HG03378 (cell line): ENCODE results near the gene NHERF2.

Experiments used
- ATAC-seq: cut with Tn5 transposase; IDR thresholded peaks from one replicate; pipeline ENCODE4 v1.9.1; 2021; ENCODE audit warnings: mild to moderate bottlenecking, moderate library complexity; ENCODE audit not compliant: unreplicated experiment

NHERF2 gene

GRCh38 chr16:2056681-2057407, 30.1 kb downstream of the NHERF2 start:
- ATAC-seq = no peak

- ATAC-seq = no peak
Observed at GRCh38 chr16:2057438-2057837, 30.7 kb downstream of the NHERF2 start.

DNA sequence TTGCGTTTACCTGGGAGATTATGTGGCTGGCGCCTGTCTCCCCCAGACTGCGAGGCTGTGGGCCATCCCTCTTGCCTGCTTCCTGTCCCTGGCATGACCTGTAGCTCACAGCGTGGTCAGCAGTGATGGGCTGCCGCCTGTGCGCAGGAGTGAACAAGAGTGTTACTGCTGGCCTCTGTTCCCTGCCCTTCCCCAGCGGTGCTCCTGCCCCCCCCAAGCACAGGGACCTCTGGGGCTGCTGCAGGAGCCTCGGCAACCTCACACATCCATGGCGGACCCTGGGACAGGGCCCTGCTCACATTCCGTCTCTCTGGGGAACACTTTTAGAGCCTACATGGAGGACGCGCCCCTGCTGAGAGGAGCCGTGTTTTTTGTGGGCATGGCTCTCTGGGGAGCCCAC, 31.7 kb downstream of the NHERF2 start:
- ATAC-seq = no peak

GRCh38 chr16:2058872-2059271, 32.2 kb downstream of the NHERF2 start:
- no peak for ATAC-seq

- no peak for ATAC-seq
Observed at GRCh38 chr16:2060346-2060745, 33.6 kb downstream of the NHERF2 start.

GRCh38 chr16:2061023-2061422, 34.3 kb downstream of the NHERF2 start:
- ATAC-seq = no peak

DNA sequence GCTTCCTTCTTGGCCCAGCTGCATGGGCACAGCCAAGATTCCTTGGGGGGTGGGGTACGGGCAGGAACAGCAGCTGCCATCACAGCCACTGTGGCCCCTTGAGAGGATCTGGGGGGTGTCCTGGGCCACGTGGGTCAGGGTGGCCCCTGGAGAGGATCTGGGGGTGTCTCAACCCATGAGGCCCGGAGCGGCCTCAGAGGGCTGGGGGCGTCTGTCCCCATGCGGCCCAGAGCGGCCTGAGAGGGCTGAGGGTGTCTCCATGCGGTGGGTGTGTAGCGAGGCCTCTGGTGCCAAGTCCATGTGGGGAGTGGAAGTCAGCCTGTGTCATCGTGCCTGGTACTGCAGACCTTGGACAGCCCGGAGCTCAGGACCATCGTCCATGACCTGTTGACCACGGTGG, 34.8 kb downstream of the NHERF2 start:
- no peak for ATAC-seq

DNA sequence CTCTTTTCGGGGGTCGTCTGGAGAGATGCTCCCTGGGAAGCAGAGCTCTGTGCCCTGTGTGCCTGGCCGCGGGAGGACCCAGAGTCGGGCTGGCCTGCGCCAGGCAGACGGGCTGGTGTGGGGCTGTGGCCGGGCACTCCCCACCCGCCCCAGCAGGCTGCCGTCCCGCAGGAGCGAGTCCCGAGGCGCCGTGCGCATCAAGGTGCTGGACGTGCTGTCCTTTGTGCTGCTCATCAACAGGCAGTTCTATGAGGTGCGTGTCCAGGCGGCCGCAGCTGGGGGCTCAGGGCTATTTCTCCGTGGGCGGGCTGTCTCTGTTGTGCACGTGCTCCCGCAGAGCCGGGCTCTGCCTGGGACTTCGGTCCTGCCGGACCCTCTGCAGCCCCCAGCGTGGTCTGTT, 36.1 kb downstream of the NHERF2 start:
- ATAC-seq = no peak

- ATAC-seq = no peak
Observed at GRCh38 chr16:2063861-2064260, 37.2 kb downstream of the NHERF2 start.

DNA sequence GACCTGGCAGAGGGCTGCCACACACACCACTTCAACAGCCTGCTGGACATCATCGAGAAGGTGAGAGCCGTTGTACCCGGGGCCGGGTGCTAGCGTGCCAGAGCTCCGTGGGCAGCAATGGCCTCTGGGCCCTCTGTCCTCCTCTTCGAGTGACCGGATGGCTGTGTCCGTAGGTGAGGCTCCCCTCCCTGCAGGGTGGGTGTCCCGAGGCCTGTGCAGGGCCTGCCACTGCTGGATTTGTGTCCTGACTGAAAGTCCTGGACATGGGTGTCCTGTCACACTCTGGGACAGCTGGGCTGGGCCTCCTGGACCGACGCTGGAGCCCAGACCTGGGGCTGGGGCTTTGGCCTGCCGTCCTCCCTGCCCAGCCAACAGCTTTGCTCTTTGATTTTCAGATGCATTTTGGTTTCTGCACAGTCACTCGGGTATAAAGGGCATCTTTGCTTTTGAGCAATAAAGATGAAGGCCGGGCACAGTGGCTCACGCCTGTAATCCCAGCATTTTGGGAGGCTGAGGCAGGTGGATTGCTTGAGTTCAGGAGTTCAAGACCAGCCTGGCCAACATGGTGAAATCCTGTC, 37.8 kb downstream of the NHERF2 start:
- no peak for ATAC-seq

- ATAC-seq = no peak
Observed at GRCh38 chr16:2066139-2066538, 39.4 kb downstream of the NHERF2 start.

DNA sequence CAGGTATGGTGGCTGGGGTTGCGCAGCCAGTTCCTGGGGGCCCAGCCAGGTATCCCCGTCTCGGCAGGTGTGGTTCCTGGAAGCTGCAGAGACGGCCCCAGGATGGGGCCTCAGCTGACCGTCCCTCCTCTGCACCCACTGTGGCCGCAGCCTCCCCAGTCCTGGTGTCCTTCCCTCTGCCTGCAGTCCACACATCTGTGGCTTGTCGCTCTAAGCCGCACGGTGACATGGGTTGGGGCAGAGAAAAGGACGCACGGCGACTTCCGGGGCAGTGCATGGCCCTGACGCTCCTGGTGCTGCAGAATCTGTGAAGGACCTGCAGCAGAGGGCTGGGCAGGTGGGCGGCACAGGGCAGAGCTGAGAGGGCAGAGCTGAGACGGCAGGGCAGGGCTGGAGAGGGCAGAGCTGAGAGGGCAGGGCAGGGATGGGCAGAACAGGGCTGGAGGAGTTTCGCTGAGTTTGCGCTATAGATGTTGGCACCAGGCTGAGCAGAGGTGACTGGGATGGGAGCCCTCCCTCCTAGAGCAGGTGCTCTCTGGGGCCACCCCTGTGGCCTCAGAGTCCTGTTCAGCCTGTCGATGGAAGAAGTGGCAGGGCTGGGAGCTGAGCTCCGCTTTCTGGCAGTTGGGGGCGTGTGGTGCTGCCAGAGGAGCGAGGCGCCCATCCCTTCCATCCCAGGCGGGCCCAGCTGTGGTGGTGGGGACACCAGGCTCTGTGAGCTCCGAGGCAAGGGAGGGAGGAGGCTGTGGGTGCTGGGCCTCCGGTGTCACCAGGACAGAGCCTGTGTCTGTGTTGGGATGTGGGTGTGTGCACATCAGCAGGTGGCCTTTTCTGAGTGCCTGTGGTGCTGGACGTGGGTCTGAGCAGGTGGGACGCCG, 44.1 kb downstream of the NHERF2 start:
- no peak for ATAC-seq

DNA sequence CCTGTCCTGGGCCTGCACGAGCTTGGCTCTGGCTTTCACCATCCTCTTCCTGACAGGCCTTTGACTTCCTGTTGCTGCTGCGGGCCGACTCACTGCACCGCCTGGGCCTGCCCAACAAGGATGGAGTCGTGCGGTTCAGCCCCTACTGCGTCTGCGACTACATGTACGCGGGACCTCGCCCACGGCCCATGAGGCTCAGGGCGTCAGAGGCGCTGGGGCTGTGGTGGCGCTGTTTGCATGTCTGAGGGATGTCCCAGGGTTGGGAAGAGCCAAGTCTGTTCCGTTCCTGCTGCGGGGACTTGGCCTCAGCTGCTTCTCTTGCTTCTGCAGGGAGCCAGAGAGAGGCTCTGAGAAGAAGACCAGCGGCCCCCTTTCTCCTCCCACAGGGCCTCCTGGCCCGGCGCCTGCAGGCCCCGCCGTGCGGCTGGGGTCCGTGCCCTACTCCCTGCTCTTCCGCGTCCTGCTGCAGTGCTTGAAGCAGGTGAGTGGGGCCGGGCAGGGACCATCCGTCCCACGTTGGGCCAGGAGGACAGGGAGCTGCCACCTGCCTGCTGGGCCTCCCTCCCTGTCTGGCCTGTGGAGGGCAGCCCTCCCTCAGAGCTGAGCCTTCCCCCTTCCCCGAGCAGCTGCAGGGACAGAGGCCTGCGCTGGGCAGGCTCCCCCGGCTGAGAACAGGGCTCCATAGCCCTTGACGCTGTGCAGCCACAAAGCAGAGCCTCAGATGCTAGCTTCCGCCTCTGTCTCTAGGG, 44.9 kb downstream of the NHERF2 start:
- no peak for ATAC-seq

DNA sequence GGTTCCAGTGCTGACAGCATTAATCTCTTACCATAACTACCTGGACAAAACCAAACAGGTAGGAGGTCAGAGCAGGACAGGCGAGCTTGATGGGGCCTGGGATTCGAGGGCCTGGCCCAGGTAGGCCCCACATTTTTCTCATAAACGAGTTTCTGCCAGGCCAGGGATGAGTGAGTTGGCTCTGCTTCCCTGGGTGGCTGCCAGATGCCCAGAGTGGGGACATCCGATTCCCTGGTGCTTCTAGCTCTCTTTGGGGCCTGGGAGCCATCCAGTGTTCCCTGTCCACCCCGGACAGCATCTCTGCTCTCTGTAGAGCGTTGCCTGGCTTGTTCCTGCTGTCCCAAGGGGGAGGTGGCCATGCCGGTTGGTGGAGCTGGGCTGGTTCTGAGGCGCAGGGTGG, 46.2 kb downstream of the NHERF2 start:
- ATAC-seq = no peak

DNA sequence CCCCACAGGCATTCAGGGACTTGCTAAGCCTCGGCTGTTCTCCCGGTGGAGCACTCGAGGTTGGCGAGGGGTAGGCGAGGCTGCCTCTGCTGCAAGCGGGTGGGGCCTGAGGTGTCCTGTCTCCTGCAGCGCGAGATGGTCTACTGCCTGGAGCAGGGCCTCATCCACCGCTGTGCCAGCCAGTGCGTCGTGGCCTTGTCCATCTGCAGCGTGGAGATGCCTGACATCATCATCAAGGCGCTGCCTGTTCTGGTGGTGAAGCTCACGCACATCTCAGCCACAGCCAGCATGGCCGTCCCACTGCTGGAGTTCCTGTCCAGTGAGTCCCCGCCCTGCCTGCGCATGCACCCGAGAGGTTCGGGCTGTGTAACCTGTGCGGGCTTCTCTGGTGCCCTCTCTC, 47.4 kb downstream of the NHERF2 start:
- ATAC-seq = no peak

DNA sequence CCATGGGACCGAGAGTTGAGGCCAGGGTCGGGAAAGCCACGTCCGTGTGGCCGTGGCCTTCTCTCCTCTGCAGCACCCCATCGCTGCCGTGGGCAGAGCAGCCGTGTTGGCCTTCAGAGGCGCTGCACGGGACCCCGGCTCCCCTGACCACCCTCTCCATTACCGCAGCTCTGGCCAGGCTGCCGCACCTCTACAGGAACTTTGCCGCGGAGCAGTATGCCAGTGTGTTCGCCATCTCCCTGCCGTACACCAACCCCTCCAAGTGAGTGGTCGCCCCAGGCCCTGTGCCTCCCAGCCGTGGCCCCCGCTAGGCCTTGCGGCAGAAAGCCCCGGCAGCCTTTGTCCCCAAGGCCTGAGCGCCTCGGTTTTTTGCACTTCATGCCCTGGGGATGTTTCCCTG, 48.9 kb downstream of the NHERF2 start:
- no peak for ATAC-seq

- no peak for ATAC-seq
Observed at GRCh38 chr16:2076072-2076865, 49.6 kb downstream of the NHERF2 start.

DNA sequence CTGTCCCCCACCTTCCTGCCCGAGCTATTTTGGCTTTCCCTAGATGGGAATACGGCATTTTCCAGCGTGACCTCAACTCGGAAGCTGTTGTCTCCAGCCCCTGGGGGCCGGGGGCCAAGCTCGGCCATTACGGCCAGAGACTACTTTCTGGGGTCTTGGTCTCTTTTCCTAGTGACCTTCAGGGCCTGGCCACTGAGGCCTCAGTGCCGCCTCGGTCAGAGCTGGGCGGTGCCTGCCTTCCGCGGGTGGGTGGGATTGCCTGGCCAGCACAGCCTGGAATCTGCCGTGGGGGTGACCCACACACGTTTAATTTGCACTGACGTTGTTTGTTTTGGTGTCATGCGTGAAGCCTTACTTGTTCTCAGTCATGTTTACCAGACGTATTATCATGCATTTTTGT, 50.3 kb downstream of the NHERF2 start:
- ATAC-seq = no peak

- no peak for ATAC-seq
Observed at GRCh38 chr16:2077696-2078095, 51.0 kb downstream of the NHERF2 start.

- ATAC-seq = no peak
Observed at GRCh38 chr16:2078096-2078495, 51.4 kb downstream of the NHERF2 start.
